ENCODE measurements around the gene CWH43. TPM values are rescaled to one million over a fixed set of nuclear protein-coding genes. Genes with fewer than 3 reads are reported as not detected.

Gene CWH43
- total and polyA plus RNA-seq, 10 of the 15 experiments (the other 5 are each of a cell fraction or from before 2014, with no cell fraction given), result not detected

- ChIA-PET RAD21 (ENCODE audit: unreplicated experiment) (interaction anchor here (0.5 kb wide), 1 partner anchor 1970 kb away, joined by 3 read pairs; no protein-coding TSS in a partner anchor), SMC1A (ENCODE audit: uncharacterized antibody, unreplicated experiment) (no interaction called here), POLR2A (no interaction called here), CTCF (interaction anchor here (0.7 to 3.5 kb wide), 5 partner anchors 13 to 368 kb away, joined by 3 to 15 read pairs (median 4); no protein-coding TSS in a partner anchor)
- H4K20me1 ChIP-seq (ENCODE audit: control insufficient read depth, insufficient read depth), result no peaks in the 10 kb centered on the region
- no peak for FAIRE-seq
- H3K79me2 ChIP-seq (ENCODE audit: control insufficient read depth, insufficient read depth, low read length), result no peaks in the 10 kb centered on the region
- no peak overlapping the region for H3K4me3 ChIP-seq
- in situ Hi-C loops (cut with MboI), result no loop called here
- ATAC-seq, result no peak
- H3K9ac ChIP-seq (ENCODE audit: control insufficient read depth, insufficient read depth, low read length), result no peak overlapping the region
- no peak overlapping the region for H2AFZ ChIP-seq (ENCODE audit: control insufficient read depth, low read depth, low read length)
- H3K27me3 ChIP-seq (replicated peaks in 1 of 2; ENCODE audit: control insufficient read depth in 2 of 2, insufficient read depth in 2 of 2, low read length in 1 of 2), result peaks cover 0 to 3% of the 10 kb centered on the region in 2 experiments; a peak in 1 of 4 replicates
- WGBS (ENCODE audit: insufficient coverage, insufficient replicate concordance, low lambda C conversion rate, missing lambda C conversion rate), result 40% methylated on average over 2 of the region's 2 CpGs
- no peaks in the 10 kb centered on the region for H3K4me1 ChIP-seq (ENCODE audit: control insufficient read depth, insufficient read depth, low read length)
- TF ChIP-seq, protein P1, sequence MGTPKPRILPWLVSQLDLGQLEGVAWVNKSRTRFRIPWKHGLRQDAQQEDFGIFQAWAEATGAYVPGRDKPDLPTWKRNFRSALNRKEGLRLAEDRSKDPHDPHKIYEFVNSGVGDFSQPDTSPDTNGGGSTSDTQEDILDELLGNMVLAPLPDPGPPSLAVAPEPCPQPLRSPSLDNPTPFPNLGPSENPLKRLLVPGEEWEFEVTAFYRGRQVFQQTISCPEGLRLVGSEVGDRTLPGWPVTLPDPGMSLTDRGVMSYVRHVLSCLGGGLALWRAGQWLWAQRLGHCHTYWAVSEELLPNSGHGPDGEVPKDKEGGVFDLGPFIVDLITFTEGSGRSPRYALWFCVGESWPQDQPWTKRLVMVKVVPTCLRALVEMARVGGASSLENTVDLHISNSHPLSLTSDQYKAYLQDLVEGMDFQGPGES (IDR thresholded peaks at IDR 0.05), result no peak
- TF ChIP-seq, protein P2, sequence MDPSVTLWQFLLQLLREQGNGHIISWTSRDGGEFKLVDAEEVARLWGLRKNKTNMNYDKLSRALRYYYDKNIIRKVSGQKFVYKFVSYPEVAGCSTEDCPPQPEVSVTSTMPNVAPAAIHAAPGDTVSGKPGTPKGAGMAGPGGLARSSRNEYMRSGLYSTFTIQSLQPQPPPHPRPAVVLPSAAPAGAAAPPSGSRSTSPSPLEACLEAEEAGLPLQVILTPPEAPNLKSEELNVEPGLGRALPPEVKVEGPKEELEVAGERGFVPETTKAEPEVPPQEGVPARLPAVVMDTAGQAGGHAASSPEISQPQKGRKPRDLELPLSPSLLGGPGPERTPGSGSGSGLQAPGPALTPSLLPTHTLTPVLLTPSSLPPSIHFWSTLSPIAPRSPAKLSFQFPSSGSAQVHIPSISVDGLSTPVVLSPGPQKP (IDR thresholded peaks at IDR 0.05; ENCODE audit: low read depth, low read length), result no peak
- TF ChIP-seq RAD51 (IDR thresholded peaks at IDR 0.05) (no peak), ZBED1 (IDR thresholded peaks at IDR 0.05; ENCODE audit: borderline replicate concordance) (no peak)
- H3K4me2 ChIP-seq (ENCODE audit: control insufficient read depth, insufficient read depth), result no peak overlapping the region
- H3K27ac ChIP-seq (ENCODE audit: control insufficient read depth, insufficient read depth), result no peak overlapping the region
- no peaks in the 10 kb centered on the region for H3K36me3 ChIP-seq (ENCODE audit: control insufficient read depth in 2 of 2, insufficient read depth in 2 of 2, low read length in 1 of 2)
- H3K9me3 ChIP-seq (replicated peaks; ENCODE audit: control insufficient read depth, insufficient read depth, low read length), result no peaks in the 10 kb centered on the region
- no peak for DNase-seq (ENCODE audit: low read depth, low spot score)
- BruUV-seq (replicated peaks), result no TSS peak
- intact Hi-C loops (cut with micrococcal nuclease; ENCODE audit: unreplicated experiment), result no loop called here
Measured at GRCh38 chr4:48945981-48946380, 40.1 kb upstream of the CWH43 start.

GRCh38 chr4:48947731-48948130 is 38.3 kb upstream of the CWH43 start:
- FAIRE-seq, result no peak
- TF ChIP-seq ZNF622 (IDR thresholded peaks at IDR 0.05) (no peak), MEF2A (IDR thresholded peaks at IDR 0.05; ENCODE audit: insufficient read depth, low read depth, low read length) (no peak), POU2F2 (IDR thresholded peaks at IDR 0.05; ENCODE audit: borderline replicate concordance, low read depth, low read length) (no peak), DPF2 (IDR thresholded peaks at IDR 0.05) (no peak), MTA2 (IDR thresholded peaks at IDR 0.05; ENCODE audit: low read depth) (no peak), NR2C1 (IDR thresholded peaks at IDR 0.05) (no peak), CEBPB (IDR thresholded peaks at IDR 0.05; ENCODE audit: borderline replicate concordance in 1 of 2, low read depth in 2 of 2, low read length in 2 of 2) (no peak), SMARCA5 (IDR thresholded peaks at IDR 0.05) (no peak), TCF12 (IDR thresholded peaks at IDR 0.05; ENCODE audit: low read depth, low read length) (no peak), PAX8 (IDR thresholded peaks at IDR 0.05) (no peak), SPI1 (IDR thresholded peaks at IDR 0.05; ENCODE audit: borderline replicate concordance, insufficient read depth, low read depth, low read length) (no peak), FOXM1 (IDR thresholded peaks at IDR 0.05; ENCODE audit: low read depth, low read length) (no peak), TCF3 (IDR thresholded peaks at IDR 0.05; ENCODE audit: borderline replicate concordance, insufficient read depth, low read depth, low read length) (no peak)

More at GRCh38 chr4:48947731-48948130, 38.3 kb upstream of the CWH43 start:
- ChIA-PET CTCF (no interaction called here), RAD21 (ENCODE audit: unreplicated experiment) (no interaction called here), POLR2A (no interaction called here), SMC1A (ENCODE audit: uncharacterized antibody, unreplicated experiment) (no interaction called here)
- Histone ChIP-seq H3K9me3 (replicated peaks; ENCODE audit: control insufficient read depth, insufficient read depth, low read length) (no peaks in the 10 kb centered on the region; the same call in 2 of the 3 replicates), H3K4me2 (ENCODE audit: control insufficient read depth, insufficient read depth) (no peak overlapping the region), H3K36me3 (ENCODE audit: control insufficient read depth in 2 of 2, insufficient read depth in 2 of 2, low read length in 1 of 2) (no peaks in the 10 kb centered on the region), H3K27me3 (replicated peaks in 1 of 2; ENCODE audit: control insufficient read depth in 2 of 2, insufficient read depth in 2 of 2, low read length in 1 of 2) (peaks cover 0 to 3% of the 10 kb centered on the region in 2 experiments; a peak in 1 of 4 replicates), H3K27ac (ENCODE audit: control insufficient read depth, insufficient read depth) (no peak overlapping the region), H3K4me3 (no peak overlapping the region), H3K79me2 (ENCODE audit: control insufficient read depth, insufficient read depth, low read length) (no peaks in the 10 kb centered on the region), H2AFZ (ENCODE audit: control insufficient read depth, low read depth, low read length) (no peak overlapping the region), H4K20me1 (ENCODE audit: control insufficient read depth, insufficient read depth) (no peaks in the 10 kb centered on the region), H3K9ac (ENCODE audit: control insufficient read depth, insufficient read depth, low read length) (no peak overlapping the region), H3K4me1 (ENCODE audit: control insufficient read depth, insufficient read depth, low read length) (no peaks in the 10 kb centered on the region)
- WGBS (ENCODE audit: insufficient coverage, insufficient replicate concordance, low lambda C conversion rate, missing lambda C conversion rate), result 100% methylated on average over 1 of the region's 1 CpG
- no peak for DNase-seq (ENCODE audit: low read depth, low spot score)
- BruUV-seq (replicated peaks), result no TSS peak
- intact Hi-C loops (cut with micrococcal nuclease; ENCODE audit: unreplicated experiment) (no loop called here), in situ Hi-C loops (cut with MboI) (no loop called here)
- no peak for ATAC-seq

All from GM12878 (cell line).